DMS 273 treated with DMSO at 0.1 percent for 48 hours (cell line): ENCODE measurements around the gene ANKRD18A.
"Not testable (repeated sequence)": the region's sequence is repeated elsewhere in the genome, so short reads cannot be mapped to it uniquely, and the experiment has no call there.

Experiments
- DNase-seq: peaks from one replicate; lab custom pipeline; 2025; lab: John Stamatoyannopoulos, UW

Gene ANKRD18A

GRCh38 chr9:38626006-38626405, 5.6 kb upstream of the ANKRD18A start:
- DNase-seq, result no peak

- DNase-seq, result no peak
Observed at GRCh38 chr9:38622951-38623350, 2.6 kb upstream of the ANKRD18A start.

- no peak for DNase-seq
Observed at GRCh38 chr9:38622288-38622674, 1.9 kb upstream of the ANKRD18A start.

GRCh38 chr9:38621434-38622287, 1.3 kb upstream of the ANKRD18A start:
- no peak for DNase-seq

- DNase-seq, result no peak
Observed at GRCh38 chr9:38619556-38620447, 594 bp downstream of the ANKRD18A start.

GRCh38 chr9:38598029-38598745, 22.2 kb downstream of the ANKRD18A start:
- DNase-seq, result not testable (repeated sequence)

GRCh38 chr9:38595117-38595516, 25.3 kb downstream of the ANKRD18A start:
- DNase-seq, result not testable (repeated sequence)

- DNase-seq, result not testable (repeated sequence)
Observed at GRCh38 chr9:38591346-38592063, 28.9 kb downstream of the ANKRD18A start.

GRCh38 chr9:38583765-38584164, 36.6 kb downstream of the ANKRD18A start:
- DNase-seq, result not testable (repeated sequence)

GRCh38 chr9:38580112-38580511, 40.3 kb downstream of the ANKRD18A start:
- DNase-seq, result not testable (repeated sequence)

- DNase-seq, result not testable (repeated sequence)
Observed at GRCh38 chr9:38576181-38576580, 44.2 kb downstream of the ANKRD18A start.

GRCh38 chr9:38566048-38566447, 54.3 kb downstream of the ANKRD18A start:
- DNase-seq, result not testable (repeated sequence)

- not testable (repeated sequence) for DNase-seq
Observed at GRCh38 chr9:38565178-38565577, 55.2 kb downstream of the ANKRD18A start.

GRCh38 chr9:38563911-38564310, 56.5 kb downstream of the ANKRD18A start:
- DNase-seq, result not testable (repeated sequence)

GRCh38 chr9:38561134-38561533, 59.3 kb downstream of the ANKRD18A start:
- DNase-seq, result not testable (repeated sequence)

GRCh38 chr9:38559172-38559571, 61.2 kb downstream of the ANKRD18A start:
- not testable (repeated sequence) for DNase-seq

- not testable (repeated sequence) for DNase-seq
Observed at GRCh38 chr9:38557746-38558145, 62.6 kb downstream of the ANKRD18A start.

- DNase-seq, result not testable (repeated sequence)
Observed at GRCh38 chr9:38554966-38555365, 65.4 kb downstream of the ANKRD18A start.

GRCh38 chr9:38553019-38553418, 67.4 kb downstream of the ANKRD18A start:
- not testable (repeated sequence) for DNase-seq

- DNase-seq, result not testable (repeated sequence)
Observed at GRCh38 chr9:38546497-38547163, 73.8 kb downstream of the ANKRD18A start.

- DNase-seq, result not testable (repeated sequence)
Observed at GRCh38 chr9:38540535-38540934, 79.9 kb downstream of the ANKRD18A start.
